ENCODE results near the gene LRRC26.

Gene LRRC26

GRCh38 chr9:137178939-137179630 lies 9.2 kb upstream of the LRRC26 start:
- no peak for DNase-seq (ENCODE audit: extremely low read depth, low read depth)
- TF ChIP-seq CTCF (IDR thresholded peaks at IDR 0.05; ENCODE audit: low read depth, low read length, missing control alignments): no peak
- no peak overlapping the region for H3K4me3 ChIP-seq (replicated peaks; ENCODE audit: low read depth, low read length)

GRCh38 chr9:137178201-137178938 lies 8.5 kb upstream of the LRRC26 start:
- DNase-seq (ENCODE audit: extremely low read depth, low read depth): no peak
- no peak overlapping the region for H3K4me3 ChIP-seq (replicated peaks; ENCODE audit: low read depth, low read length)
- TF ChIP-seq CTCF (IDR thresholded peaks at IDR 0.05; ENCODE audit: low read depth, low read length, missing control alignments): no peak

- no peak for DNase-seq (ENCODE audit: extremely low read depth, low read depth)
- peak; percentile 62 for TF ChIP-seq CTCF (IDR thresholded peaks at IDR 0.05; ENCODE audit: low read depth, low read length, missing control alignments)
- no peak overlapping the region for H3K4me3 ChIP-seq (replicated peaks; ENCODE audit: low read depth, low read length)
Observed at GRCh38 chr9:137176302-137177182, 6.7 kb upstream of the LRRC26 start.

DNA sequence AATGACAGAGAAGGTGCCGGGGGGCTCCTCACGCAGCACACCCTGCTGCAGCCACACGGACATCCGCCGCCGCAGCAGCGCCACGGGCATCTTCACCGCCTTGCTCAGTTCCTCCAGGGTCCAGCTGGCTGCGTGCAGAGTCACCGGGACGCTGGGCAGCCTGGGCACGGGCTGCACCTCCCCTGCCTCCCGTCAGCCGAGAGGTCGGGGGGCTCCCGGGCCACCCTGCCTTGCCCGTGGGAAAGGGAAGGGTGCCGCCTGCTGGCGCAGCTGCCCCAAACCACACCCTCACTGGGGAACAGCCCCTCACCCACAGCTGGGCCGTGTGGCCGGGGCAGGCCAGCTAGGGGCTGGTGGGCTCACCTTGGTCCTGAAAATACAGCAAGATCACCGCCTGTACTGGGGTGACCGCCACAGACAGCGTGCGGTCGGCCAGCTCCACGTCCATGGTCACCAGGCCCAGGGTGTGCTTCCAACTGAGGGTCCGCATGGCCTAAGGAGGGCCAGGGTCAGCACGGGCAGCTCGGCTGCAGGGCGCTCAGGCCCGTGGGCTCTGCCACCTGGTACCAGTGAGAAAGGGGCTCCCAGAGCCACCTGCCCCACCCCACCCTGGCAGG lies 5.6 kb upstream of the LRRC26 start:
- no peak for DNase-seq (ENCODE audit: extremely low read depth, low read depth)
- no peak overlapping the region for H3K4me3 ChIP-seq (replicated peaks; ENCODE audit: low read depth, low read length)
- TF ChIP-seq CTCF (IDR thresholded peaks at IDR 0.05; ENCODE audit: low read depth, low read length, missing control alignments): peak; percentile 43

DNA sequence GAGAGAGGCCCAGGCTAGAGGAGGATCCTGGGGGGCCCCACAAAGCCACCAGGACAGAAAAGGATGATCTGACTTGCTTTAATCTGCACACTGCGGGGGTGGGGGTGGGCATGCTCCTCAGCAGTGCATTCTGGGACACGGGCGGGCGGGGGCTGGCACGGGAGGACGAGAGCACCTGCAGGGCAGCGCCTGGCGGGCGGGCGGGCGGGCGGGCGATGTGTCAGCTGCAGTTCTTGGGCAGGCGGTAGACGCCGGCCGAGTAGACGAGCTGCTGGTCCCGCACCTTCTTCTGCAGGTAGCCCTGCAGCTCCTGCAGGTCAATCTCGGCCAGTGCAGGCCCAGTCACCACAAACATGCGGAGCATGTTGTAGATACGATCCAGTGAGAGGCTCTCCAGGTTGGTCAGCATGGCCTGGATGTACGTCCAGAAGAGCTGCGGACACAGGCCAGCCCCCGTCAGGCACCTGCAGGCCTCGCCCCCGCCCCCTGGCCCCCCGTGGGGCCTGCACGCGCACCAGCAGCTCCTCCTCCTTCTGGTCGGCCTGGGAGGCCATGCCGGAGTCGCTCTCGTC lies 5.0 kb upstream of the LRRC26 start:
- DNase-seq (ENCODE audit: extremely low read depth, low read depth): no peak
- no peak overlapping the region for H3K4me3 ChIP-seq (replicated peaks; ENCODE audit: low read depth, low read length)
- TF ChIP-seq CTCF (IDR thresholded peaks at IDR 0.05; ENCODE audit: low read depth, low read length, missing control alignments): no peak
